Measurements from ENCODE around the gene MACROD2.

MACROD2 gene

DNA sequence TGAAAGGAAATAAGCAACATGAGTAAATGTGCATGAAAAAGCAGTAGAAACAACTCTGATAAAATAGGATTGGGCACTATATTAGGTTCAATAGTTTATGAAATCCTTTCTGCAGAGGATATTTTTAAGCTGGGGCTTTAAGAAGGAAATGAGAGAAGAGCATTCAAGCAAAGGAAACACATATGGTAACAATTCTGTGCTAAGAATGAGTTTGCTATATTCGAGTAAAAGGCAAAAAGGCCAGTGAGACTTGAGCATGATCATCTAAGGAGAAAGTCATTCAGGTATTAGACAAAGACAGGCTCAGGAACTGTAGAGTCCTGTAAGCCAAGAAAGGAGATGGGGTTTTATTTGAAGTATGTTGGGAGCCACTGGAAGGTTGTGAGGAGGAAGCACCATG is 729.2 kb downstream of the MACROD2 start:
- Histone ChIP-seq H3K27ac (ENCODE audit: extremely low read depth, low read depth, low read length) (no peak overlapping the region), H3K9me3 (ENCODE audit: control insufficient read depth, insufficient read depth, low read depth, low read length) (no peaks in the 10 kb centered on the region), H3K4me3 (ENCODE audit: low read depth, low read length) (no peak overlapping the region), H3K4me1 (ENCODE audit: control insufficient read depth, insufficient read depth, low read length) (no peaks in the 10 kb centered on the region), H3K36me3 (ENCODE audit: control insufficient read depth in 2 of 2, insufficient read depth in 1 of 2, low read length in 2 of 2) (no peaks in the 10 kb centered on the region)
- ChIA-PET CTCF (no interaction called here), POLR2A (no interaction called here)
- no peak for TF ChIP-seq ZNF670 (tag by site-specific recombination; IDR thresholded peaks at IDR 0.05; ENCODE audit: low read depth)
- TF ChIP-seq ZNF169 (tag by site-specific recombination; IDR thresholded peaks at IDR 0.05), result no peak
- TF ChIP-seq, protein P1, sequence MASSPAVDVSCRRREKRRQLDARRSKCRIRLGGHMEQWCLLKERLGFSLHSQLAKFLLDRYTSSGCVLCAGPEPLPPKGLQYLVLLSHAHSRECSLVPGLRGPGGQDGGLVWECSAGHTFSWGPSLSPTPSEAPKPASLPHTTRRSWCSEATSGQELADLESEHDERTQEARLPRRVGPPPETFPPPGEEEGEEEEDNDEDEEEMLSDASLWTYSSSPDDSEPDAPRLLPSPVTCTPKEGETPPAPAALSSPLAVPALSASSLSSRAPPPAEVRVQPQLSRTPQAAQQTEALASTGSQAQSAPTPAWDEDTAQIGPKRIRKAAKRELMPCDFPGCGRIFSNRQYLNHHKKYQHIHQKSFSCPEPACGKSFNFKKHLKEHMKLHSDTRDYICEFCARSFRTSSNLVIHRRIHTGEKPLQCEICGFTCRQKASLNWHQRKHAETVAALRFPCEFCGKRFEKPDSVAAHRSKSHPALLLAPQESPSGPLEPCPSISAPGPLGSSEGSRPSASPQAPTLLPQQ (tag by site-specific recombination; IDR thresholded peaks at IDR 0.05), result no peak
- no peak for TF ChIP-seq SP2 (tag by site-specific recombination; IDR thresholded peaks at IDR 0.05)
- TF ChIP-seq ZNF302 (tag by site-specific recombination; IDR thresholded peaks at IDR 0.05; ENCODE audit: low read depth), result no peak
- TF ChIP-seq, protein P2, sequence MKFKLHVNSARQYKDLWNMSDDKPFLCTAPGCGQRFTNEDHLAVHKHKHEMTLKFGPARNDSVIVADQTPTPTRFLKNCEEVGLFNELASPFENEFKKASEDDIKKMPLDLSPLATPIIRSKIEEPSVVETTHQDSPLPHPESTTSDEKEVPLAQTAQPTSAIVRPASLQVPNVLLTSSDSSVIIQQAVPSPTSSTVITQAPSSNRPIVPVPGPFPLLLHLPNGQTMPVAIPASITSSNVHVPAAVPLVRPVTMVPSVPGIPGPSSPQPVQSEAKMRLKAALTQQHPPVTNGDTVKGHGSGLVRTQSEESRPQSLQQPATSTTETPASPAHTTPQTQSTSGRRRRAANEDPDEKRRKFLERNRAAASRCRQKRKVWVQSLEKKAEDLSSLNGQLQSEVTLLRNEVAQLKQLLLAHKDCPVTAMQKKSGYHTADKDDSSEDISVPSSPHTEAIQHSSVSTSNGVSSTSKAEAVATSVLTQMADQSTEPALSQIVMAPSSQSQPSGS (tag by site-specific recombination; IDR thresholded peaks at IDR 0.05; ENCODE audit: low read depth), result no peak
- TF ChIP-seq ZNF473 (tag by site-specific recombination; IDR thresholded peaks at IDR 0.05), result no peak
- TF ChIP-seq SP7 (tag by site-specific recombination; IDR thresholded peaks at IDR 0.05), result no peak

DNA sequence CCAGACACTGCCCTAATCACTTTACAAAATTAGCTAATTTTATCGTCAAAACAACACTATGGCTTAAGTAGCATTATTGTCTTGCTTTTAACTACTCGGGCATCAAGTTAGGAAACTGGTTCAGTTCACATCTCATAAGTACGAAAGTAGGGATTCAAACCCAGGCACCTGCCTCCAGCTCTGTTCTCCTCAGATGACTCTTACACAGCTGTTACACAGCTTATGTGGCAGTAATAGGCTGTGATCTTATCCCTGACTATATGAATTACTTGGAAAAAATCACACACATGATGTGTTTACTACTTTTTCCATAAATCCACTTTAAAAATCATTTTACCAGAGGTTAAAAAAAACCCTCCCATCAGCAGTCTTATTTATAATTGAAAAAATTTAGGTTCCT is 731.3 kb downstream of the MACROD2 start:
- Histone ChIP-seq H3K4me1 (ENCODE audit: control insufficient read depth, insufficient read depth, low read length) (no peaks in the 10 kb centered on the region), H3K36me3 (ENCODE audit: control insufficient read depth in 2 of 2, insufficient read depth in 1 of 2, low read length in 2 of 2) (no peaks in the 10 kb centered on the region), H3K27ac (ENCODE audit: extremely low read depth, low read depth, low read length) (no peak overlapping the region), H3K4me3 (ENCODE audit: low read depth, low read length) (no peak overlapping the region), H3K9me3 (ENCODE audit: control insufficient read depth, insufficient read depth, low read depth, low read length) (no peaks in the 10 kb centered on the region)
- ChIA-PET POLR2A (no interaction called here), CTCF (interaction anchor here (0.6 kb wide), 1 partner anchor 39 kb away, joined by 3 read pairs; no protein-coding TSS in a partner anchor)
- TF ChIP-seq, protein P3, sequence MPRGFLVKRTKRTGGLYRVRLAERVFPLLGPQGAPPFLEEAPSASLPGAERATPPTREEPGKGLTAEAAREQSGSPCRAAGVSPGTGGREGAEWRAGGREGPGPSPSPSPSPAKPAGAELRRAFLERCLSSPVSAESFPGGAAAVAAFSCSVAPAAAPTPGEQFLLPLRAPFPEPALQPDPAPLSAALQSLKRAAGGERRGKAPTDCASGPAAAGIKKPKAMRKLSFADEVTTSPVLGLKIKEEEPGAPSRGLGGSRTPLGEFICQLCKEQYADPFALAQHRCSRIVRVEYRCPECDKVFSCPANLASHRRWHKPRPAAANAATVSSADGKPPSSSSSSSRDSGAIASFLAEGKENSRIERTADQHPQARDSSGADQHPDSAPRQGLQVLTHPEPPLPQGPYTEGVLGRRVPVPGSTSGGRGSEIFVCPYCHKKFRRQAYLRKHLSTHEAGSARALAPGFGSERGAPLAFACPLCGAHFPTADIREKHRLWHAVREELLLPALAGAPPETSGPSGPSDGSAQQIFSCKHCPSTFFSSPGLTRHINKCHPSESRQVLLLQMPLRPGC (tag by site-specific recombination; IDR thresholded peaks at IDR 0.05), result no peak
- TF ChIP-seq ZXDB (tag by site-specific recombination; IDR thresholded peaks at IDR 0.05) (no peak), ZNF837 (tag by site-specific recombination; IDR thresholded peaks at IDR 0.05) (no peak), ZNF239 (tag by site-specific recombination; IDR thresholded peaks at IDR 0.05) (no peak), ZNF292 (tag by site-specific recombination; IDR thresholded peaks at IDR 0.05; ENCODE audit: borderline replicate concordance, low read depth) (no peak)
- TF ChIP-seq, protein P4, sequence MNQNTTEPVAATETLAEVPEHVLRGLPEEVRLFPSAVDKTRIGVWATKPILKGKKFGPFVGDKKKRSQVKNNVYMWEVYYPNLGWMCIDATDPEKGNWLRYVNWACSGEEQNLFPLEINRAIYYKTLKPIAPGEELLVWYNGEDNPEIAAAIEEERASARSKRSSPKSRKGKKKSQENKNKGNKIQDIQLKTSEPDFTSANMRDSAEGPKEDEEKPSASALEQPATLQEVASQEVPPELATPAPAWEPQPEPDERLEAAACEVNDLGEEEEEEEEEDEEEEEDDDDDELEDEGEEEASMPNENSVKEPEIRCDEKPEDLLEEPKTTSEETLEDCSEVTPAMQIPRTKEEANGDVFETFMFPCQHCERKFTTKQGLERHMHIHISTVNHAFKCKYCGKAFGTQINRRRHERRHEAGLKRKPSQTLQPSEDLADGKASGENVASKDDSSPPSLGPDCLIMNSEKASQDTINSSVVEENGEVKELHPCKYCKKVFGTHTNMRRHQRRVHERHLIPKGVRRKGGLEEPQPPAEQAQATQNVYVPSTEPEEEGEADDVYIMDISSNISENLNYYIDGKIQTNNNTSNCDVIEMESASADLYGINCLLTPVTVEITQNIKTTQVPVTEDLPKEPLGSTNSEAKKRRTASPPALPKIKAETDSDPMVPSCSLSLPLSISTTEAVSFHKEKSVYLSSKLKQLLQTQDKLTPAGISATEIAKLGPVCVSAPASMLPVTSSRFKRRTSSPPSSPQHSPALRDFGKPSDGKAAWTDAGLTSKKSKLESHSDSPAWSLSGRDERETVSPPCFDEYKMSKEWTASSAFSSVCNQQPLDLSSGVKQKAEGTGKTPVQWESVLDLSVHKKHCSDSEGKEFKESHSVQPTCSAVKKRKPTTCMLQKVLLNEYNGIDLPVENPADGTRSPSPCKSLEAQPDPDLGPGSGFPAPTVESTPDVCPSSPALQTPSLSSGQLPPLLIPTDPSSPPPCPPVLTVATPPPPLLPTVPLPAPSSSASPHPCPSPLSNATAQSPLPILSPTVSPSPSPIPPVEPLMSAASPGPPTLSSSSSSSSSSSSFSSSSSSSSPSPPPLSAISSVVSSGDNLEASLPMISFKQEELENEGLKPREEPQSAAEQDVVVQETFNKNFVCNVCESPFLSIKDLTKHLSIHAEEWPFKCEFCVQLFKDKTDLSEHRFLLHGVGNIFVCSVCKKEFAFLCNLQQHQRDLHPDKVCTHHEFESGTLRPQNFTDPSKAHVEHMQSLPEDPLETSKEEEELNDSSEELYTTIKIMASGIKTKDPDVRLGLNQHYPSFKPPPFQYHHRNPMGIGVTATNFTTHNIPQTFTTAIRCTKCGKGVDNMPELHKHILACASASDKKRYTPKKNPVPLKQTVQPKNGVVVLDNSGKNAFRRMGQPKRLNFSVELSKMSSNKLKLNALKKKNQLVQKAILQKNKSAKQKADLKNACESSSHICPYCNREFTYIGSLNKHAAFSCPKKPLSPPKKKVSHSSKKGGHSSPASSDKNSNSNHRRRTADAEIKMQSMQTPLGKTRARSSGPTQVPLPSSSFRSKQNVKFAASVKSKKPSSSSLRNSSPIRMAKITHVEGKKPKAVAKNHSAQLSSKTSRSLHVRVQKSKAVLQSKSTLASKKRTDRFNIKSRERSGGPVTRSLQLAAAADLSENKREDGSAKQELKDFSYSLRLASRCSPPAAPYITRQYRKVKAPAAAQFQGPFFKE (tag by site-specific recombination; IDR thresholded peaks at IDR 0.05; ENCODE audit: borderline replicate concordance), result no peak
- TF ChIP-seq, protein P1 (tag by site-specific recombination; IDR thresholded peaks at IDR 0.05), result no peak
- TF ChIP-seq, protein P5, sequence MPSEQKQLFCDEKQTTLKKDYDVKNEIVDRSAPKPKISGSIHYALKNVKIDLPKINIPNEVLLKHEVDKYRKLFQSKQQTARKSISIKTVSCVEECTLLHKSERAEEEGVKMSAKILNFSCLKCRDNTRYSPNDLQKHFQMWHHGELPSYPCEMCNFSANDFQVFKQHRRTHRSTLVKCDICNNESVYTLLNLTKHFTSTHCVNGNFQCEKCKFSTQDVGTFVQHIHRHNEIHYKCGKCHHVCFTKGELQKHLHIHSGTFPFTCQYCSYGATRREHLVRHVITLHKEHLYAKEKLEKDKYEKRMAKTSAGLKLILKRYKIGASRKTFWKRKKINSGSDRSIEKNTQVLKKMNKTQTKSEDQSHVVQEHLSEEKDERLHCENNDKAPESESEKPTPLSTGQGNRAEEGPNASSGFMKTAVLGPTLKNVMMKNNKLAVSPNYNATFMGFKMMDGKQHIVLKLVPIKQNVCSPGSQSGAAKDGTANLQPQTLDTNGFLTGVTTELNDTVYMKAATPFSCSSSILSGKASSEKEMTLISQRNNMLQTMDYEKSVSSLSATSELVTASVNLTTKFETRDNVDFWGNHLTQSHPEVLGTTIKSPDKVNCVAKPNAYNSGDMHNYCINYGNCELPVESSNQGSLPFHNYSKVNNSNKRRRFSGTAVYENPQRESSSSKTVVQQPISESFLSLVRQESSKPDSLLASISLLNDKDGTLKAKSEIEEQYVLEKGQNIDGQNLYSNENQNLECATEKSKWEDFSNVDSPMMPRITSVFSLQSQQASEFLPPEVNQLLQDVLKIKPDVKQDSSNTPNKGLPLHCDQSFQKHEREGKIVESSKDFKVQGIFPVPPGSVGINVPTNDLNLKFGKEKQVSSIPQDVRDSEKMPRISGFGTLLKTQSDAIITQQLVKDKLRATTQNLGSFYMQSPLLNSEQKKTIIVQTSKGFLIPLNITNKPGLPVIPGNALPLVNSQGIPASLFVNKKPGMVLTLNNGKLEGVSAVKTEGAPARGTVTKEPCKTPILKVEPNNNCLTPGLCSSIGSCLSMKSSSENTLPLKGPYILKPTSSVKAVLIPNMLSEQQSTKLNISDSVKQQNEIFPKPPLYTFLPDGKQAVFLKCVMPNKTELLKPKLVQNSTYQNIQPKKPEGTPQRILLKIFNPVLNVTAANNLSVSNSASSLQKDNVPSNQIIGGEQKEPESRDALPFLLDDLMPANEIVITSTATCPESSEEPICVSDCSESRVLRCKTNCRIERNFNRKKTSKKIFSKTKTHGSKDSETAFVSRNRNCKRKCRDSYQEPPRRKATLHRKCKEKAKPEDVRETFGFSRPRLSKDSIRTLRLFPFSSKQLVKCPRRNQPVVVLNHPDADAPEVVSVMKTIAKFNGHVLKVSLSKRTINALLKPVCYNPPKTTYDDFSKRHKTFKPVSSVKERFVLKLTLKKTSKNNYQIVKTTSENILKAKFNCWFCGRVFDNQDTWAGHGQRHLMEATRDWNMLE (tag by site-specific recombination; conservative IDR thresholded peaks at IDR 0.05; ENCODE audit: low read depth), result no peak
